ENCODE results near the gene LAMC3. TPM values are rescaled to one million over a fixed set of nuclear protein-coding genes. Genes with fewer than 3 reads are reported as not detected.

The LAMC3 gene
- total and polyA plus RNA-seq, 8 donors: 0.61 to 9.6 (median 0.93) TPM; not detected in 1

DNA sequence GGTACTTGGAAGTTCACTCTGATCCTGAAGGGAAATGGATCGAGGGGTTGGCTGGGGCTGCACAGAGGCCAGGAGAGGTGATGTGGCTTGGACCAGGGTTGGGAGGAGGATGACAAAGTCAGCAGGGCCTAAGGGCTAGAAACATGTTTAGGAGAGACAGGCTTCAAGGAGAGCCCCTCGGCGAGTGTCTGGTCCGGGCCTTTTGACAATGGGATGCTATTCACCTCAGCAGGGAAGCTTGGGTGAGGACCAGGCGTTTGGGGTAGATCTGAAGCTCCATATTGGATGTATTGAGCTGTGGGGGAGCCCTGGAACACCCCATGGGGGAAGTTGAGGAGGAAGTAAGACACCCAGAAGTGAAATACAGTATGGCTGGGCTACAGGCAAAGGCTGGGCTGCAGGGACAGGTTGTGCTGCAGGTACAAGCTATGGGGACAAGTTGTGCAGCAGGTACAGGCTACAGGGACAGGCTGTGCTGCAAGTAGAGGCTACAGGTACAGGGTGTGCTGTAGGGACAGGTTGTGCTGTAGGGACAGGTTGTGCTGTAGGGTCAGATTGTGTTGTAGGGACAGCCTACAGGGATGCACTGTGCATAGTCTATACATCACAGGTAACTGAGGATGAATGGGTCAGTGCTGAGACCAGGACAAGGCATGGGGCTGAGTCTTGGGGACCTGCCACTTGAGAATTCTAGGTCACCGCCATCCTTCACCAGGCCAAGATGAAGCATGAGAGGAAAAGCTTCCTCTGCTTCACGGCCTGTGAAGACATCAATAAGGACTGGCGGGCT is 47.3 kb upstream of the LAMC3 start:
- H3K4me3 ChIP-seq: no peak overlapping the region
- DNase-seq: no peak

DNA sequence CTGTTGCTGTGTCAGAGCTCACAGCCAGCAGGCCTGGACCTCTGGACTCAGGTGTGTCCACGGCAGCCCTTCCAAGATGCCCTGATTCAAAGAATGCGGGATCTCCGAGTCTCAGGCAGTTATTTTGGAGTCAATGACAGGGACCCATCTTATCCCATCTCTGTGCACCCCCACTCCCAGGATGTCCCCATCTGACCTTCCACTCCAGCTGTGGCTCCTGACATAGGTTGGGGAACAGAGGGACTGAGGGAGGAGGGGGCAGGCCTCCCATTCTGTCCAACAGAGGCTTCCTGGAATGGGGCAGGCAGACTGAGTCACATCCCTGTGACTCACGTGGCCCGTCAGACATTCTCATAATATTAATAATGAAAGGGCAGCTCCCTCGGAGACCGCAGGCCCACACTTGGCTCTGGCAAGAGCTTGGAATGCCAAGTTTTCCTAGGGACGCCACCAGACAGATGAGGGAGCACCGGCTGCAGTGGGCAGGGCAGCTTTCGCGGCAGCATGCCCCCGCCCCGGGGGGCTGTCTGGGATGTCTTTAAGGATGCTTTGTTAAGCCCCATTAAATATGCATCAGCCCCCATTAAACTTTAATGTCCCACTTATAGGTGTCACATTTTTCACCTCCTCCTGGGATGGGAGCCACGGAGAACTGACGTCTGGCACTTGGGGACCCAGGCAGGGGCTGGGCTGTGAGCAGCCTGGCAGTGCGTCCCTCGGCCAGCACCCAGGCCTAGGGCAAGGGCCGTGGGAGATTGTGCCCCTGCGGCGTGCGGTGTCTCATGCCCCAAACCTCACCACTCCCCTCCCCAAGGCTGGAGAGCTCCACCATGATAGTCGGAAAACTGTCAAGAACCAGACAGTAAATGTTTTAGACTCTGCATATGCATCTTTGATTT is 46.3 kb upstream of the LAMC3 start:
- TF ChIP-seq POLR2A (IDR thresholded peaks at IDR 0.05) (no peak), POLR2AphosphoS5 (IDR thresholded peaks at IDR 0.05) (peak in 1 of 3 donors; percentile 70), EP300 (IDR thresholded peaks at IDR 0.05) (no peak)
- TF ChIP-seq, protein P1, sequence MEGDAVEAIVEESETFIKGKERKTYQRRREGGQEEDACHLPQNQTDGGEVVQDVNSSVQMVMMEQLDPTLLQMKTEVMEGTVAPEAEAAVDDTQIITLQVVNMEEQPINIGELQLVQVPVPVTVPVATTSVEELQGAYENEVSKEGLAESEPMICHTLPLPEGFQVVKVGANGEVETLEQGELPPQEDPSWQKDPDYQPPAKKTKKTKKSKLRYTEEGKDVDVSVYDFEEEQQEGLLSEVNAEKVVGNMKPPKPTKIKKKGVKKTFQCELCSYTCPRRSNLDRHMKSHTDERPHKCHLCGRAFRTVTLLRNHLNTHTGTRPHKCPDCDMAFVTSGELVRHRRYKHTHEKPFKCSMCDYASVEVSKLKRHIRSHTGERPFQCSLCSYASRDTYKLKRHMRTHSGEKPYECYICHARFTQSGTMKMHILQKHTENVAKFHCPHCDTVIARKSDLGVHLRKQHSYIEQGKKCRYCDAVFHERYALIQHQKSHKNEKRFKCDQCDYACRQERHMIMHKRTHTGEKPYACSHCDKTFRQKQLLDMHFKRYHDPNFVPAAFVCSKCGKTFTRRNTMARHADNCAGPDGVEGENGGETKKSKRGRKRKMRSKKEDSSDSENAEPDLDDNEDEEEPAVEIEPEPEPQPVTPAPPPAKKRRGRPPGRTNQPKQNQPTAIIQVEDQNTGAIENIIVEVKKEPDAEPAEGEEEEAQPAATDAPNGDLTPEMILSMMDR (IDR thresholded peaks at IDR 0.05): no peak
- no peak overlapping the region for H3K4me3 ChIP-seq
- WGBS, 5 donors: 52 to 62% (median 56%) methylated on average over 20 to 22 of the region's 22 CpGs
- peaks cover 0 to 9% (median 0%) of the 10 kb centered on the region in 4 donors for H3K4me1 ChIP-seq
- H3K27ac ChIP-seq: no peak overlapping the region
- intact Hi-C loops (cut with DNase I; ENCODE audit: low total_unique reads): no loop called here
- H3K27me3 ChIP-seq: no peaks in the 10 kb centered on the region
- H3K9me3 ChIP-seq: peaks cover 0 to 12% (median 0%) of the 10 kb centered on the region in 4 donors
- DNase-seq: peak in 1 of 2 donors; percentile 31
- no peaks in the 10 kb centered on the region for H3K36me3 ChIP-seq

More for the DNA sequence above, 47.3 kb upstream of the LAMC3 start:
- H3K4me1 ChIP-seq: peaks cover 0 to 9% (median 0%) of the 10 kb centered on the region in 4 donors
- TF ChIP-seq EP300 (IDR thresholded peaks at IDR 0.05) (no peak), POLR2A (IDR thresholded peaks at IDR 0.05) (no peak), POLR2AphosphoS5 (IDR thresholded peaks at IDR 0.05) (no peak)
- TF ChIP-seq, protein P1 (IDR thresholded peaks at IDR 0.05): no peak
- peaks cover 0 to 8% (median 4%) of the 10 kb centered on the region in 3 donors for H3K27me3 ChIP-seq
- no peaks in the 10 kb centered on the region for H3K36me3 ChIP-seq
- 79 to 89% (median 85%) methylated on average over 8 of the region's 8 CpGs for WGBS, 5 donors
- intact Hi-C loops (cut with DNase I; ENCODE audit: low total_unique reads): no loop called here
- no peak overlapping the region for H3K27ac ChIP-seq
- peaks cover 0 to 12% (median 0%) of the 10 kb centered on the region in 4 donors for H3K9me3 ChIP-seq

DNA sequence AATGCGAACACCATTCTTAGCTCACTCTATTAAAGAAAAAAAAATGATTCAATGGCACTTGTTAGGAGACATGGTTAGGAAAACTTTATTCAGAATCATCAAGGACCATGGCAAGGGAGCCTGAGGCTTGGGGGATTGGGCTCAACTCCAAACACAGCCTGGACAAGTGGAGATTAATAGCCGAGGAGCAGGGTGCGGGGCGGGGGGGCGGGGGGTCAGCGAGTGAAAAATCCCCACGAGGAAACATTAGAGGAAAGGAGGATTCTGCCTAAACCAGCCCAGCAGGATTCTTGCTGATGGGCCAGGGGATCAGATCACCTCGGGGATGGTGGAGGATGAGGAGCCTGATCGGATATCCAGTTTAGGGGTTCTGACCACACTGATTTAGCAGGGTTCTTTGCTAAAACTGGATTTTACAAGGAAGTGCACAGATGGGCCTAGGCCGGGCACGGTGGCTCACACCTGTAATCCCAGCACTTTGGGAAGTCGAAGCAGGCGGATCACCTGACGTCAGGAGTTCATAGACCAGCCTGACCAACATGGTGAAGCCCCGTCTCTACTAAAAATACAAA is 45.6 kb upstream of the LAMC3 start:
- Histone ChIP-seq H3K9me3 (peaks cover 0 to 12% (median 0%) of the 10 kb centered on the region in 4 donors), H3K36me3 (no peaks in the 10 kb centered on the region), H3K27ac (no peak overlapping the region), H3K27me3 (no peaks in the 10 kb centered on the region), H3K4me1 (peaks cover 0 to 9% (median 0%) of the 10 kb centered on the region in 4 donors), H3K4me3 (no peak overlapping the region)
- TF ChIP-seq EP300 (IDR thresholded peaks at IDR 0.05) (no peak), POLR2AphosphoS5 (IDR thresholded peaks at IDR 0.05) (no peak), POLR2A (IDR thresholded peaks at IDR 0.05) (no peak)
- TF ChIP-seq, protein P1 (IDR thresholded peaks at IDR 0.05): no peak
- intact Hi-C loops (cut with DNase I; ENCODE audit: low total_unique reads): no loop called here
- no peak for DNase-seq
- 77 to 84% (median 81%) methylated on average over 15 of the region's 15 CpGs for WGBS, 5 donors

DNA sequence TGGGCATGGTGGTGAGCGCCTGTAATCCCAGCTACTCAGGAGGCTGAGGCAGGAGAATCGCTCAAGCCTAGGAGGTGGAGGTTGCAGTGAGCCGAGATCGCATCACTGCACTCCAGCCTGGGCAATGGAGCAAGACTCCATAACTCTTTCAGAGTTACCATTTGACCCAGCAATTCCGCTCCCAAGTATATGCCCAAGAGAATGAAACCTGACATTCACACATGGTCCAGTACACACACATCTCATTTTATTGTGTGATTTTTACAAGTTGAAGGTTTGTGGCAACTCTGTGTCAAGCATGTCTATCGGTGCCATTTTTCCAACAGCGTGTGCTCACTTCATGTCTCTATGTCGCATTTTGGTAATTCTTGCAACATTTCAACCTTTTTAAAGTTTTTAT is 45.1 kb upstream of the LAMC3 start:
- TF ChIP-seq, protein P1 (IDR thresholded peaks at IDR 0.05): no peak
- TF ChIP-seq POLR2A (IDR thresholded peaks at IDR 0.05): no peak
- TF ChIP-seq POLR2AphosphoS5 (IDR thresholded peaks at IDR 0.05): no peak
- TF ChIP-seq EP300 (IDR thresholded peaks at IDR 0.05): no peak
- intact Hi-C loops (cut with DNase I; ENCODE audit: low total_unique reads): no loop called here
- Histone ChIP-seq H3K27ac (no peak overlapping the region), H3K4me1 (peaks cover 0 to 9% (median 0%) of the 10 kb centered on the region in 4 donors), H3K36me3 (no peaks in the 10 kb centered on the region), H3K27me3 (no peaks in the 10 kb centered on the region), H3K9me3 (peaks cover 0 to 12% (median 0%) of the 10 kb centered on the region in 4 donors), H3K4me3 (no peak overlapping the region)
- 92 to 99% (median 98%) methylated on average over 8 of the region's 8 CpGs for WGBS, 5 donors
- DNase-seq: no peak

All from stomach (tissue), 9 donors.